NT2/D1 (cell line): ENCODE measurements around the gene STK16.
A peak's percentile ranks its signal among the peaks of the same experiment; 100 is the strongest.
"Not testable (repeated sequence)": the region's sequence is repeated elsewhere in the genome, so short reads cannot be mapped to it uniquely, and the experiment has no call there.

Experiments
- DNase-seq: peaks from one replicate; pipeline ENCODE4 v3.0.0-alpha.2; 2011; ENCODE audit warnings: low read depth, low spot score
- H3K27me3 ChIP-seq: 2 replicates; pipeline ENCODE4 v1.6.0; 2011; ENCODE audit warnings: mild to moderate bottlenecking; ENCODE audit not compliant: insufficient read length, insufficient read depth
- H3K36me3 ChIP-seq: 2 replicates; pipeline ENCODE4 v1.6.1; 2011; ENCODE audit warnings: mild to moderate bottlenecking, low read length, mixed read lengths; ENCODE audit not compliant: insufficient read depth, insufficient read length
- H3K4me1 ChIP-seq: 2 replicates; pipeline ENCODE4 v1.5.1; 2011; ENCODE audit not compliant: insufficient read depth, insufficient read length
- H3K4me3 ChIP-seq: 2 replicates; pipeline ENCODE4 v1.5.1; 2011; ENCODE audit warnings: low read depth; ENCODE audit not compliant: insufficient read length
- H3K9ac ChIP-seq: 2 replicates; pipeline ENCODE4 v1.6.0; 2011; ENCODE audit warnings: low read depth; ENCODE audit not compliant: insufficient read length
- H3K9me3 ChIP-seq: 2 replicates; pipeline ENCODE4 v1.5.1; 2011; ENCODE audit warnings: mild to moderate bottlenecking, low read length; ENCODE audit not compliant: insufficient read depth
- SUZ12 ChIP-seq: IDR thresholded peaks from 2 replicates; pipeline ENCODE4 v1.6.1; 2011; ENCODE audit not compliant: insufficient read length, insufficient read depth; ENCODE audit errors: extremely low read depth
- YY1 ChIP-seq: IDR thresholded peaks from 2 replicates; pipeline ENCODE4 v1.6.1; 2011; ENCODE audit not compliant: insufficient read length, insufficient read depth
- ZNF274 ChIP-seq: IDR thresholded peaks from 2 replicates; pipeline ENCODE4 v1.6.1; 2011; ENCODE audit warnings: mild to moderate bottlenecking, low read depth, low read length

Gene STK16

GRCh38 chr2:219286436-219287115 lies 41.3 kb downstream of the STK16 start:
- Histone ChIP-seq H3K9ac (peak overlapping the region; percentile 36), H3K4me1 (peaks cover 8% of the 10 kb centered on the region), H3K27me3 (no peaks in the 10 kb centered on the region), H3K4me3 (no peak overlapping the region), H3K9me3 (no peaks in the 10 kb centered on the region), H3K36me3 (peaks cover 62% of the 10 kb centered on the region)
- TF ChIP-seq SUZ12 = no peak
- no peak for TF ChIP-seq YY1
- no peak for TF ChIP-seq ZNF274
- DNase-seq = no peak

DNA sequence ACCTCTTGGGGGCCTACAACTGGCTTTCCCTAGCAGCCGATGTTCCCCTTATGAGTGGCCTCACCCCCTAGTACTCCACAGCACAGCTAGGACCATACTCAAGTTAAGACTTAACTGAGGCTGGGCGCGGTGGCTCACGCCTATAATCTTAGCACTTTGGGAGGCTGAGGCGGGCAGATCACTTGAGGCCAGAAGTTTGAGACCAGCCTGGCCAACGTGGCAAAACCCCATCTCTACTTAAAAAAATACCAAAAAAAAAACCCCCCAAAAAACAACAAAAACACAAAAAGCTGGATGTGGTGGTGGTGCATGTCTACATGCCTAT lies 41.8 kb downstream of the STK16 start:
- not testable (repeated sequence) for H3K4me1 ChIP-seq, H3K4me3 ChIP-seq, H3K27me3 ChIP-seq, DNase-seq, H3K9me3 ChIP-seq, H3K9ac ChIP-seq
- H3K36me3 ChIP-seq = peaks cover 57% of the 10 kb centered on the region

- Histone ChIP-seq H3K9ac (peak overlapping the region; percentile 52), H3K27me3 (no peaks in the 10 kb centered on the region), H3K9me3 (peaks cover 5% of the 10 kb centered on the region; the same call in 1 of the 2 replicates), H3K36me3 (peaks cover 51% of the 10 kb centered on the region), H3K4me3 (no peak overlapping the region), H3K4me1 (peaks cover 5% of the 10 kb centered on the region)
- no peak for TF ChIP-seq ZNF274
- no peak for TF ChIP-seq YY1
- TF ChIP-seq SUZ12 = no peak
- DNase-seq = no peak
Measured at GRCh38 chr2:219287580-219288265, 42.4 kb downstream of the STK16 start.

DNA sequence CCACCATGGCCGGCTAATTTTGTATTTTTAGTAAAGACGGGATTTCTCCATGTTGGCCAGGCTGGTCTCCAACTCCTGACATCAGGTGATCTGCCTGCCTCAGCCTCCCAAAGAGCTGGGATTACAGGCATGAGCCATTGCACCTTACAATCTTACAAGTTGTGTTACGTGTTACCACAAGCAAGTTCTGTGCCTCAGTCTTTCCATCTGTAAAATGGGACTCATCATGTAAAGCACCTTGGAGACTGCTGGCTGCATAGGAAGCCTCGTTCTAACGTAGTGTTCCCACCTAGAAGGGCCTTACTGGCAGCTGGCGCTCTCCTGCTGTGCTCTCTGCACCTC lies 43.9 kb downstream of the STK16 start:
- no peaks in the 10 kb centered on the region for H3K27me3 ChIP-seq
- DNase-seq = no peak

GRCh38 chr2:219289537-219290361 lies 44.5 kb downstream of the STK16 start:
- peaks cover 9% of the 10 kb centered on the region for H3K4me1 ChIP-seq
- H3K9me3 ChIP-seq = peaks cover 17% of the 10 kb centered on the region; the same call in 1 of the 2 replicates
- peaks cover 34% of the 10 kb centered on the region for H3K36me3 ChIP-seq
- H3K4me3 ChIP-seq = no peak overlapping the region
- TF ChIP-seq ZNF274 (no peak), SUZ12 (no peak)
- H3K9ac ChIP-seq = peak overlapping the region; percentile 21
- no peaks in the 10 kb centered on the region for H3K27me3 ChIP-seq
- no peak for DNase-seq

More for the DNA sequence above, 43.9 kb downstream of the STK16 start:
- H3K9me3 ChIP-seq = peaks cover 17% of the 10 kb centered on the region; the same call in 1 of the 2 replicates
- H3K4me1 ChIP-seq = peaks cover 6% of the 10 kb centered on the region
- no peak overlapping the region for H3K9ac ChIP-seq
- no peak overlapping the region for H3K4me3 ChIP-seq
- TF ChIP-seq SUZ12 (no peak), ZNF274 (no peak), YY1 (no peak)
- H3K36me3 ChIP-seq = peaks cover 40% of the 10 kb centered on the region

DNA sequence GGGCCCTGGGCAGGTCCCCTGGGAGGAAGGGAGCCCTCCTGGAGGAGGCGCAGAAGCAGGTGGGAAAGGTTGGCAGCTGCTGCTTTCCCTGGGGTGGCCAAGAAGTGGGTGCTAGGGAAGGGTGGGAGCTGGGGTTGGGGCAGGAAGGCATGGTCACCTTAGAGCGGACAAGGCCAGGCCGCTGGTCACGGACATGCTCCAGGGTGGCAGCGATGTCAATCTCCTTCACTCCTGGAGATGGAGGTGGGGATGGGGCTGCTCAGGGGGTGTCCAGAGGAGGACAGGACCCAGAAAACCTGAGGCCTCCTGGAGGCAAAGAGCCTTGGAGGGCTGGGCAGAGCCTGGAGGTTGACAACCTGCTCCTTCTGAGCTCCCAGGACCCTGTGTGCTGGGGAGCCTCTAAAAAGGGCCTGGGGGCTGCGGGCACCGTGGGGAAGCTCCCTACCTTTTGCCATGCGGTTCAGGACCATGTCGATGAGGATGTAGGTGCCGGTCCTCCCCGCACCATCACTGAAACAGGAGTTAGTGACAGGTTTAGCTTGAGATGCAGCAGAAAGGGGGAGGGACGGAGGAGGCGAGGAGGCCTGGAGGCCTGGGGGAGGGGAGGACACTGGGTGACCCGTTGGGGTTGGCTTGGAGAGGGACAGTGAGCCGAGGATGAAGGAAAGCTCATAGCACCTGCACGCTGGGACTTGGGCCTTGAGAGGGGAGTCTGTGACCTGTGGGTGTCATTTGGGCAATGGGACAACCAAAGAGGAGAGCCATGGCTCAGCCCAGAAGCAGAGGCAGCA lies 45.3 kb downstream of the STK16 start:
- Histone ChIP-seq H3K36me3 (peaks cover 26% of the 10 kb centered on the region), H3K9ac (peak overlapping the region; percentile 21), H3K9me3 (peaks cover 24% of the 10 kb centered on the region), H3K4me3 (no peak overlapping the region), H3K27me3 (peaks cover 3% of the 10 kb centered on the region), H3K4me1 (peaks cover 13% of the 10 kb centered on the region)
- TF ChIP-seq SUZ12 (no peak), YY1 (no peak)
- DNase-seq = no peak

- TF ChIP-seq YY1 (no peak), ZNF274 (no peak), SUZ12 (no peak)
- Histone ChIP-seq H3K9me3 (peaks cover 32% of the 10 kb centered on the region), H3K36me3 (peaks cover 25% of the 10 kb centered on the region), H3K4me3 (no peak overlapping the region), H3K4me1 (peaks cover 13% of the 10 kb centered on the region), H3K9ac (no peak overlapping the region), H3K27me3 (peaks cover 3% of the 10 kb centered on the region)
- DNase-seq = no peak
Measured at GRCh38 chr2:219291394-219291793, 46.1 kb downstream of the STK16 start.
